Thyroid gland (tissue), 4 donors: ENCODE measurements around the gene CHM.

Experiments
- POLR2A ChIP-seq, 2 donors: fragments of 450-650 bp; IDR thresholded peaks; one replicate each; pipeline ENCODE4 v1.6.1; 2017; ENCODE audit warnings: antibody characterized with exemption in 2 of 2, mild to moderate bottlenecking in 2 of 2, moderate library complexity in 1 of 2
- TF ChIP-seq, protein P1 (sequence below), 6 experiments: fragments of 200-600 bp in 3 of 6; fragments of 450-650 bp in 3 of 6; sonication (generic) in 3 of 6; IDR thresholded peaks; one replicate each; pipeline ENCODE4 v1.5.1; 2016 to 2019; ENCODE audit warnings: antibody characterized with exemption in 6 of 6, mild to moderate bottlenecking in 2 of 6, inconsistent platforms in 1 of 6, moderate library complexity in 1 of 6

DNA sequence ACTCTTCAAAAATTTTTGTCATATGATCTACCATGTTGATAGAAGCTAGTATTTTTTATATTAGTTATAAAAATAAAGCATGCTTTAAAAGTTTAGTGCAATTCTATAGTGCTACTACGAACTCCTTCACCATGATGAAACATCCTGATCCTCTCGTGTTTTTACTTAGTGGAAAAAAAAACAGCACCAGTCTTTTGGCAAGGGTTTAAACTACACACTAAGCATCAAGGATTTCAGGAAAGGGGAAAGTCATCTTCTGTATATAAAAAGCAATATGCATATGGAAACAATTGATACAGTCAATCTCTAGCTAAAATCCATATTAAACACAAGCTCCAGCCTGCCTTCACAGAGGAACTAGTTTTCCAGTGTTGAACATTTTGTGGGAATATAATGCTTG, 18.7 kb downstream of the CHM start:
- TF ChIP-seq, protein P1, sequence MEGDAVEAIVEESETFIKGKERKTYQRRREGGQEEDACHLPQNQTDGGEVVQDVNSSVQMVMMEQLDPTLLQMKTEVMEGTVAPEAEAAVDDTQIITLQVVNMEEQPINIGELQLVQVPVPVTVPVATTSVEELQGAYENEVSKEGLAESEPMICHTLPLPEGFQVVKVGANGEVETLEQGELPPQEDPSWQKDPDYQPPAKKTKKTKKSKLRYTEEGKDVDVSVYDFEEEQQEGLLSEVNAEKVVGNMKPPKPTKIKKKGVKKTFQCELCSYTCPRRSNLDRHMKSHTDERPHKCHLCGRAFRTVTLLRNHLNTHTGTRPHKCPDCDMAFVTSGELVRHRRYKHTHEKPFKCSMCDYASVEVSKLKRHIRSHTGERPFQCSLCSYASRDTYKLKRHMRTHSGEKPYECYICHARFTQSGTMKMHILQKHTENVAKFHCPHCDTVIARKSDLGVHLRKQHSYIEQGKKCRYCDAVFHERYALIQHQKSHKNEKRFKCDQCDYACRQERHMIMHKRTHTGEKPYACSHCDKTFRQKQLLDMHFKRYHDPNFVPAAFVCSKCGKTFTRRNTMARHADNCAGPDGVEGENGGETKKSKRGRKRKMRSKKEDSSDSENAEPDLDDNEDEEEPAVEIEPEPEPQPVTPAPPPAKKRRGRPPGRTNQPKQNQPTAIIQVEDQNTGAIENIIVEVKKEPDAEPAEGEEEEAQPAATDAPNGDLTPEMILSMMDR (IDR thresholded peaks at IDR 0.05), result no peak
- TF ChIP-seq POLR2A (IDR thresholded peaks at IDR 0.05), result no peak
